SU-DHL-6 (cell line): ENCODE measurements around the gene VPS41.

ENCODE experiments used
- H2AFZ ChIP-seq: fragments of 200-600 bp; sonication (generic); 2 replicates; pipeline ENCODE4 v1.6.1; 2014; ENCODE audit warnings: low read depth, mild to moderate bottlenecking, moderate library complexity, mixed read lengths, antibody characterized with exemption, low read length; ENCODE audit not compliant: severe bottlenecking
- H3F3A ChIP-seq: fragments of 200-600 bp; shearing (Covaris generic); 2 replicates; pipeline ENCODE4 v1.6.0; 2016; ENCODE audit warnings: antibody characterized with exemption, mild to moderate bottlenecking; ENCODE audit not compliant: insufficient read depth
- H3K27ac ChIP-seq: fragments of 200-600 bp; sonication (generic); 2 replicates; pipeline ENCODE4 v1.5.1; 2016; ENCODE audit warnings: low read depth, mild to moderate bottlenecking, low read length, moderate library complexity, mixed read lengths
- H3K27me3 ChIP-seq: fragments of 200-600 bp; sonication (generic), shearing (Covaris generic); 2 replicates; pipeline ENCODE4 v1.6.0; 2014; ENCODE audit warnings: mild to moderate bottlenecking, low read length
- H3K36me3 ChIP-seq: fragments of 200-600 bp; sonication (generic); 2 replicates; pipeline ENCODE4 v1.6.1; 2014; ENCODE audit warnings: mild to moderate bottlenecking, low read length, mixed read lengths
- H3K4me2 ChIP-seq: fragments of 300-600, 200-600 bp; shearing (Covaris generic), sonication (generic); 2 replicates; pipeline ENCODE4 v1.6.0; 2014; ENCODE audit warnings: low read length, low read depth, mild to moderate bottlenecking; ENCODE audit not compliant: poor library complexity, severe bottlenecking
- H3K4me3 ChIP-seq: fragments of 200-600 bp; sonication (generic); 2 replicates; pipeline ENCODE4 v1.5.1; 2014; ENCODE audit warnings: antibody characterized with exemption, low read length, mild to moderate bottlenecking, mixed read lengths; ENCODE audit not compliant: insufficient read depth, poor library complexity, severe bottlenecking
- H3K79me2 ChIP-seq: fragments of 200-600 bp; sonication (generic); 2 replicates; pipeline ENCODE4 v1.6.1; 2014; ENCODE audit warnings: mild to moderate bottlenecking, low read length, moderate library complexity; ENCODE audit not compliant: insufficient read depth
- H3K9ac ChIP-seq: fragments of 200-600 bp; sonication (generic); 2 replicates; pipeline ENCODE4 v1.7.0; 2014; ENCODE audit warnings: mild to moderate bottlenecking, low read length
- H3K9me2 ChIP-seq: fragments of 200-600 bp; sonication (generic); replicated peaks from 2 replicates; pipeline ENCODE4 v1.6.1; 2014; ENCODE audit warnings: low read length; ENCODE audit not compliant: insufficient read depth
- H3K9me3 ChIP-seq: fragments of 200-600 bp; sonication (generic); 2 replicates; pipeline ENCODE4 v1.6.1; 2014; ENCODE audit warnings: low read length, mixed read lengths; ENCODE audit not compliant: insufficient read depth
- H4K20me1 ChIP-seq: fragments of 200-600 bp; sonication (generic); 2 replicates; pipeline ENCODE4 v1.6.1; 2014; ENCODE audit warnings: low read depth, mild to moderate bottlenecking, antibody characterized with exemption, low read length, moderate library complexity, mixed read lengths
- CTCF ChIP-seq: fragments of 200-600 bp; sonication (generic); IDR thresholded peaks from one replicate; pipeline ENCODE4 v1.5.1; 2017; ENCODE audit warnings: antibody characterized with exemption, mild to moderate bottlenecking, low read length, moderate library complexity; ENCODE audit not compliant: insufficient read depth, poor library complexity, severe bottlenecking
- EZH2phosphoT487 ChIP-seq: fragments of 200-600 bp; sonication (generic), shearing (Covaris generic); conservative IDR thresholded peaks from 2 replicates; pipeline ENCODE4 v1.6.1; 2018; ENCODE audit warnings: mild to moderate bottlenecking, antibody characterized with exemption, low read length, moderate library complexity, mixed read lengths

Gene VPS41

DNA sequence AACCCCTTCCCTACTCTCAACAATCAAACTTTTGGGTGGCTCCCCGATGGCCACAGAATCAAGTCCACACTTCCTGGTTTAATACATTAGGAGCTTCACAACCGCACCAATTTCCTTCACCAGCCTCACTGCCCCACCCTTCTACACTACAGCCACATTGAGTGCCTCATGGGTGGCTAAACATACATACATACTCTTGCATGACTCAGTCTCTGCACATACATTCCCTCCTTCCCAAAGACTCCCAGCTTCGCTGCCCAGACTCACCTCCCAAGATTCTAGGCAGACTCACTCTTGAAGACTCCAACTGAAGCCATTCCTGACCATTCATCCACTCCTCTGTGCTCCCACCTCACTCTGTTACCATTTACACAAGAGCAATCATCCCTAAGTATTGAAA lies 15.9 kb downstream of the VPS41 start:
- Histone ChIP-seq H3K79me2 (no peaks in the 10 kb centered on the region), H3K27me3 (no peaks in the 10 kb centered on the region), H3K9ac (no peak overlapping the region), H3F3A (peaks cover 4% of the 10 kb centered on the region; the same call in 1 of the 2 replicates), H2AFZ (no peak overlapping the region), H3K36me3 (no peaks in the 10 kb centered on the region; the same call in 1 of the 2 replicates), H4K20me1 (peaks cover 4% of the 10 kb centered on the region; the same call in 1 of the 2 replicates), H3K4me2 (no peak overlapping the region), H3K9me3 (no peaks in the 10 kb centered on the region), H3K4me3 (no peak overlapping the region), H3K27ac (no peak overlapping the region), H3K9me2 (no peaks in the 10 kb centered on the region)
- TF ChIP-seq CTCF: no peak
- no peak for TF ChIP-seq EZH2phosphoT487

DNA sequence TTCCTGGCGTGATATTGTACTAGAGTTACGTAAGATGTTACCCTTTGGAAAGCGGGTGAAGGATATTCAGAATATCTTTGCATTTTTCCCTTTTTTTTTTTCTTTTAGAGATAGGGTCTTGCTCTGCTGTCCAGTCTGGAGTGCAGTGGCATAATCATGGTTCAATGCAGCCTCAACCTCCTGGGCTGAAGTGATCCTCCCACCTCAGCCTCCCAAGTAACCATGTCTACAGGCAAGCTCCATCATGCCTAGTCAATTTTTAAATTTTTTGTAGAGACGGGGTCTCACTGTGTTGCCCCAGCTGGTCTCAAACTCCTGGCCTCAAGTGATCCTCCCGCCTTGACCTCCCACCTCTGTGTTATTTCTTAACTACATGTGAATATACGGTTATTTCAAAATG lies 18.4 kb downstream of the VPS41 start:
- TF ChIP-seq EZH2phosphoT487 (no peak), CTCF (no peak)
- Histone ChIP-seq H3K27ac (no peak overlapping the region), H3K27me3 (no peaks in the 10 kb centered on the region), H3K9me3 (no peaks in the 10 kb centered on the region), H3K4me2 (no peak overlapping the region), H3K4me3 (no peak overlapping the region), H4K20me1 (peaks cover 4% of the 10 kb centered on the region; the same call in 1 of the 2 replicates), H3K79me2 (no peaks in the 10 kb centered on the region), H3K36me3 (no peaks in the 10 kb centered on the region; the same call in 1 of the 2 replicates), H3F3A (peaks cover 4% of the 10 kb centered on the region; the same call in 1 of the 2 replicates), H3K9me2 (no peaks in the 10 kb centered on the region), H3K9ac (no peak overlapping the region), H2AFZ (no peak overlapping the region)

GRCh38 chr7:38889872-38890432 lies 19.0 kb downstream of the VPS41 start:
- Histone ChIP-seq H3K9me3 (no peaks in the 10 kb centered on the region), H3K4me3 (no peak overlapping the region), H3K79me2 (no peaks in the 10 kb centered on the region), H2AFZ (no peak overlapping the region), H3K4me2 (no peak overlapping the region), H3K27ac (no peak overlapping the region), H3K9ac (no peak overlapping the region), H3F3A (peaks cover 4% of the 10 kb centered on the region; the same call in 1 of the 2 replicates), H3K9me2 (no peaks in the 10 kb centered on the region), H3K36me3 (no peaks in the 10 kb centered on the region; the same call in 1 of the 2 replicates), H3K27me3 (no peaks in the 10 kb centered on the region), H4K20me1 (peaks cover 4% of the 10 kb centered on the region; the same call in 1 of the 2 replicates)
- no peak for TF ChIP-seq EZH2phosphoT487
- TF ChIP-seq CTCF: peak; percentile 19
